Skeletal muscle cell (primary cell): ENCODE results near the gene PARP14.
"Not testable (repeated sequence)": the region's sequence is repeated elsewhere in the genome, so short reads cannot be mapped to it uniquely, and the experiment has no call there.

Experiments used
- DNase-seq: peaks from one replicate; pipeline ENCODE4 v3.0.0-alpha.2; 2010; ENCODE audit warnings: low read depth
- H3K4me3 ChIP-seq: 2 replicates; pipeline ENCODE4 v1.5.1; 2011; ENCODE audit warnings: low read depth, mild to moderate bottlenecking, control low read depth, low read length, moderate library complexity

The PARP14 gene

DNA sequence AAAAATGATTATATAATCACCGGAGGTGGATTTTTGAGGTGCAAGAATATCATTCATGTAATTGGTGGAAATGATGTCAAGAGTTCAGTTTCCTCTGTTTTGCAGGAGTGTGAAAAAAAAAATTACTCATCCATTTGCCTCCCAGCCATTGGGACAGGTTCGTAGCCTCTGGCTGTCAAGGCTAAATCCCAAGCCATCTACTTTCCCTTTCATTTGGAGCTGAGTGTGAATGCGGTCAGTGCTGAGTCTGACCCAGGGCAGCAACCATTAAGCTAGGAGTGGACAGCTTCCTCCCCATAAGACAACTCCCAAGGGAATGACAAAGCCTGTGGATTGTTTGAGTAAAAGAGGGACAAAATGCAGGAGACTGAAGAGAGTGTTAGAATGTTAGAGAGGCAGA, 33.6 kb downstream of the PARP14 start:
- H3K4me3 ChIP-seq = no peak overlapping the region
- DNase-seq = no peak

DNA sequence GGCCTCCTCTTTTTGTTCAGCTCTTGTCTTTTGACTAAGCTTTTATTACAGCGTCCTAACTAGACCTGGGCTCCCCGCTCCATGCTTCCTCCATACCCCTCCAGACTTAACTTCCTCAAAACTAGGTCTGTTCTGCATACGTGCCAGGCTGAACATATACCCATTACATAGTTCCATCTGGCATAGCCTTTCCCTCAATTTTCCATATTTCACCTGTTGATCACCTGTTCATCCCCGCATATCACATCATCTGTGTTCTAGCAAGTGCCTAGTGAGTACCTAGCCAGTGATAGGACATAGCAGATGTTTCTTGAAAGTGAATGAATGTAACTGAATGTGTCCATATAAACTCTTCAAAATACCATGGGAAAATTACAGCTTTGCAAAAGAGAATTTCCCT, 36.0 kb downstream of the PARP14 start:
- DNase-seq = no peak
- no peak overlapping the region for H3K4me3 ChIP-seq

DNA sequence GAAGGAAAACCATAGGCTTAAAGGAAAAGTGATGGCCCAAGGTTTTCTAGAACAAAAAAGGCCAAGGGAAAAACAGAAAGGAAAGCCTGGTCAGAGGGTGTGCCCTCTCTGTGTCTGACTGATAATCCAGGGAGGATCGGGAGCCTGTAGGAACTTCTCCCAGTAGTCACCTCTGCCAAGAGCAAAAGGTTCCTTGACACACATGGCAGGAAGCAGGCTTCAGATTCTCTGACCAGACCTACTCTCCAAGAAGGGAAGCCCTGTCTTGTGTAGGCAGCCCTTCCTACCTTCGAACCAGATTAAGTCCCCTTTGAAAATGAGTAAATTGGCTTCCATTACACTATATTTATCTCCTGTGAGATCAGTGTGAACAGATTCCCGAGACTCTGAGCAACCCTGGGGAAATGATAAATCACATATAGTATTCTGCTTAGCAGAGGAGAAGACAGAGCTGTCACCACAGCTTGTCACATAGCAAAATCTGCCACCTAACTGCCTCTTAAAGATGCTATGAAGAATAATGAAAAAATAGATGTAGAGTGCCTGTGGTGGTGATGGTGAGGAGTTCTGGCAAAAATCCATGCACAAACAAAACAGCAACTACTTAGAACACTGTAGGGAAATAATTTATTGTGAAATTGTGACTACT, 38.8 kb downstream of the PARP14 start:
- DNase-seq = no peak
- H3K4me3 ChIP-seq = no peak overlapping the region

DNA sequence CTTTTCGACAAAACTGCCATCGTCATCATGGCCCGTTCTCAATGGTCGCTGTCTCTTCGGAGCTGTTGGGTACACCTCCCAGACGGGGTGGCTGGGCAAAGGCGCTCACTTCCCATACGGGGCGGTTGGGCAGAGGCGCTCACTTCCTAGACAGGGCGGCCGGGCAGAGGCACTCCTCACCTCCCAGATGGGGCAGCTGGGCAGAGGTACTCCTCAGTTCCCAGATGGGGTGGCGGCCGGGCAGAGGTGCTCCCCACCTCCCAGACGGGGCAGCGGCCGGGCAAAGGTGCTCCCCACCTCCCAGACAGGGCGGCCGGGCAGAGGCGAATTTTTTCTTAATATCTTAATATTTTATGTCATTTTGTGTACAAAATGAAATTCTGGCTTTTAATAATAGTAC, 44.5 kb downstream of the PARP14 start:
- no peak for DNase-seq
- no peak overlapping the region for H3K4me3 ChIP-seq

DNA sequence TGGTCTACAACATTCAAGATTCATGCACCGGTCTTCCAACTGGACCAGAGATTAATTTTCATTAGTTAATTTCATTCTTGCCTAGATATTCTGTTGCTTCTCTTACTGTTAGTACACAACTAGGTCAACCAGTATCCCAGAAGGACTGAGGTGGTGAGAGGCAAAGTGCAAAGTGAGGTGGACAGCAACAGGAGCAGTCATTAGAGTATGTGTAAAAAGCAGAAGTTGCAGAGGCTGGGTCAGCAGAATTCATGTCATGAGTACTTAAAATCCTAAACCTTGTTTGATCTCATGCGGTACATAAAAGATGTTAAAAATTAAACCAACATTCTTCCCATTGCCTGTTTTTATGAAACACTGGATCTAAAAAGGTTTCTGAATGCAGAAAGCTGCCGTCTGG, 46.7 kb downstream of the PARP14 start:
- DNase-seq = no peak
- H3K4me3 ChIP-seq = no peak overlapping the region

DNA sequence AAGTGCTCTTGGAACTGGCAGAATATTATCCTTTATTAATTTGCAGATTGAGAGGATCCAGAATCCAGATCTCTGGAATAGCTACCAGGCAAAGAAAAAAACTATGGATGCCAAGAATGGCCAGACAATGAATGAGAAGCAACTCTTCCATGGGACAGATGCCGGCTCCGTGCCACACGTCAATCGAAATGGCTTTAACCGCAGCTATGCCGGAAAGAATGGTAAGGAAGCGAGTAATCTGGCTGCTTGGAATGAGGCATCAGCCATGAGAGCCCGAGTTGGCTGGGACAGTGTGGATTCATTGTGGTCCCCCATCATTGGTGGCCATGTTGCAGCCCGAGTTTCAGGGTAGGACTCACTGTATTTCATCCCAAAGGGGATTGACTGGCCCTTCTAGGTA, 47.1 kb downstream of the PARP14 start:
- H3K4me3 ChIP-seq = no peak overlapping the region
- DNase-seq = no peak

DNA sequence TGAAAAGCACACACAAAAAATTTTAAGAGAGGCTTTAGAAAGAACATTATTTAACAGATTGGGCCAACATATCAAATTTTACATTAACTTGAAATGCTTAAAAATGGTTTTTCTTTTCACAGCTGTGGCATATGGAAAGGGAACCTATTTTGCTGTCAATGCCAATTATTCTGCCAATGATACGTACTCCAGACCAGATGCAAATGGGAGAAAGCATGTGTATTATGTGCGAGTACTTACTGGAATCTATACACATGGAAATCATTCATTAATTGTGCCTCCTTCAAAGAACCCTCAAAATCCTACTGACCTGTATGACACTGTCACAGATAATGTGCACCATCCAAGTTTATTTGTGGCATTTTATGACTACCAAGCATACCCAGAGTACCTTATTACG, 47.5 kb downstream of the PARP14 start:
- no peak overlapping the region for H3K4me3 ChIP-seq
- DNase-seq = no peak

DNA sequence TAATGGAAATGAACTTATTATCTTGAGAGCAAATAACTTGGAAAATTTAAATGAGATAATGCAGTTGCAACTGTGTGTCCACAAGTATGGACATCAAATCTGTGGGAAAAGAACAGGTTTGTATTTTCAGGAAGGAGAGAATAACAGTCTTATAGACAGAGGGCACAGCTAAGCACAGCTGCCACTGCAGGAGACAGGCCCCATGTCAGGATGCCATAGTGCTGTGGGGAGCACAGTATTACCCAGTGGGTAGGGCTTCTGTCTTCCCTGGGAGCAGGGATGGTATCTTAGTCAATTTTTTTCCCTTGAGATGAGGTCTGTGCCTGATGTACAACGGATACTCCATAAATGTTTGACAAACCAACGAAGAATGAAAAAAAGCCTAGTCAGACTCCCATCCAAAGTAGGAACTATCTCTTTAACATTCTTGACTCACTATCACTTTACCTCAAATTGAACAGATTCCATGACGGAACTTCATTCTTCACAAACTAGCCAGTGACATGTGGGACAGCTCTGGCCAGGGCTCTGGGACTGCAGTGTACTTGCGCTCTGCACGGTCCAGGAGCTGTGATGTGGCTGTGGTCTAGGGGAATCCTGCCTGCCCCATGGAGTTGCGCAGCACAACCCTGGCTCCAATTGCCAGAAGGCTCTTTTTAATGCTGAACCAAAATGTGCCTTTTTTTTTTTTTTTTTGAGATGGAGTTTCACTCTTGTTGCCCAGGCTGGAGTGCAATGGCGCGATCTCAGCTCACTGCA, 48.3 kb downstream of the PARP14 start:
- no peak for DNase-seq
- H3K4me3 ChIP-seq = no peak overlapping the region

DNA sequence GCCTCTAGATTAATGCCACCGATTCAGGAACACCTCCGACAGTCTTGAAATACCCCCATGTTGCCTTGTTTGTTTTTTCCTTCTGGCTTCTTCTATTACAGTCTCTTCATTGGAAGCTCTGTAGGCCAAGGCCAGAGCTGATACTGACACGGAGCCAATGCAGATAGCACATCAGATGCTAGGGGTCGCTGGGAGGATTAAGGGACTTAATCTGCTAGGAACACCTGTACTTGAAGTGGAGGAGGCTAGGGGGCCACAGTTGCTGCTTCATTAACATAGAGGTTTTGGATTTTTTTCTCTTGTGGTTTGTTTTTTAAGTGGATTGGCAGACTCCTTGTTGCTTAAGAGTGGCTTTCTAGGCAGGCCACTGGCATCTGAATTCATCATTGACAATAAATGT, 49.6 kb downstream of the PARP14 start:
- no peak overlapping the region for H3K4me3 ChIP-seq
- DNase-seq = no peak

DNA sequence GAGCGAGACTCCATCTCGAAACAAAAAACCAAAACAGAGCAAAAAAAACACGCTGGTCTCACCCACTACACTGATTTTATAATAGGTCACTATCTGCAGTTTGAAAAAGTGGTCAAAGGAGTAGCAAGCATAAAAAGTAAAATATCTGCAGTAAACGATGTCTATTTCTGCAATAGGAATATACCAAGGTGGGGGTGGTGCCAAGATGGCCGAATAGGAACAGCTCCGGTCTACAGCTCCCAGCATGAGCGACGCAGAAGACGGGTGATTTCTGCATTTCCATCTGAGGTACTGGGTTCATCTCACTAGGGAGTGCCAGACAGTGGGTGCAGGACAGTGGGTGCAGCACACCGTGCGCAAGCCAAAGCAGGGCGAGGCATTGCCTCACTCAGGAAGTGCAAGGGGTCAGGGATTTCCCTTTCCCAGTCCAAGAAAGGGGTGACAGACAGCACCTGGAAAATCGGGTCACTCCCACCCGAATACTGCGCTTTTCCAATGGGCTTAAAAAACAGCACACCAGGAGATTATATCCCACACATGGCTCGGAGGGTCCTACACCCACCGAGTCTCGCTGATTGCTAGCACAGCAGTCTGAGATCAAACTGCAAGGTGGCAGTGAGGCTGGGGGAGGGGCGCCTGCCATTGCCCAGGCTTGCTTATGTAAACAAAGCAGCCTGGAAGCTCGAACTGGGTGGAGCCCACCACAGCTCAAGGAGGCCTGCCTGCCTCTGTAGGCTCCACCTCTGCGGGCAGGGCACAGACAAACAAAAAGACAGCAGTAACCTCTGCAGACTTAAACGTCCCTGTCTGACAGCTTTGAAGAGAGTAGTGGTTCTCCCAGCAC, 52.3 kb downstream of the PARP14 start:
- not testable (repeated sequence) for H3K4me3 ChIP-seq, DNase-seq

DNA sequence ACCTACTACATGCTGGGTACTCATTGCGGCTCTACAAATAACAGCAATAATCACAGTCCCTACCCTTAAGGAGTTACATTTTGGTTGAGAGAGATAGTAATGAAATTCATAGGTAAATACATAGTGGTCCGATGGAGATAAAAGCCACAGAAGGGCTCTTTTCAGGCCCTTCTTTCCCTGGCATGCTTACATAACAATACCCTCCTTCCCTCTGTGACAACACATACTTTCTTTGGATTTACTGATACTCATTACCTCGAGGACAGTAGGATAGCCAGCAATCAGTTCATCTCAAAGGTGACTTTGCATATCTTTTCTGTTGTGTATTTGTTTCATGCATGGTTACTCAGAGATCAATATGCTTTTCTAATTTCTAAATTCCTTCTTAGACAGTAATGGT, 58.5 kb downstream of the PARP14 start:
- DNase-seq = no peak
- H3K4me3 ChIP-seq = no peak overlapping the region

DNA sequence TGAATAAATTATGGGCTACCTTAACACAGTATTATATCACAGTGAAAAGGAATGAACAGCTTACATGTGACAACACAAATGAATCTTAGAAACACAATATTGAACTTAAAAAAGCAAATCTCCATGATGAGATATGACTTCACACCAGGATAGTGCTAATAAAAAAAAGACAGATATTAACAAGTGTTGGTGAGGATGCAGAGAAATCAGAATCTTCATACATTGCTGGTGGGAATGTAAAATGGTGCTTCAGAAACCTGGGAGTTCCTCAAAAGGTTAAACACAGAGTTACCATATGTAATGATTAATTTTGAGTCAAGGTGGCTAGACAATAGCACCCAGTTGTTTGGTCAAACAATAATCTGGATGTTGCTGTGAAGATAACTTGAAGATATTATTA, 61.6 kb downstream of the PARP14 start:
- H3K4me3 ChIP-seq = no peak overlapping the region
- no peak for DNase-seq

DNA sequence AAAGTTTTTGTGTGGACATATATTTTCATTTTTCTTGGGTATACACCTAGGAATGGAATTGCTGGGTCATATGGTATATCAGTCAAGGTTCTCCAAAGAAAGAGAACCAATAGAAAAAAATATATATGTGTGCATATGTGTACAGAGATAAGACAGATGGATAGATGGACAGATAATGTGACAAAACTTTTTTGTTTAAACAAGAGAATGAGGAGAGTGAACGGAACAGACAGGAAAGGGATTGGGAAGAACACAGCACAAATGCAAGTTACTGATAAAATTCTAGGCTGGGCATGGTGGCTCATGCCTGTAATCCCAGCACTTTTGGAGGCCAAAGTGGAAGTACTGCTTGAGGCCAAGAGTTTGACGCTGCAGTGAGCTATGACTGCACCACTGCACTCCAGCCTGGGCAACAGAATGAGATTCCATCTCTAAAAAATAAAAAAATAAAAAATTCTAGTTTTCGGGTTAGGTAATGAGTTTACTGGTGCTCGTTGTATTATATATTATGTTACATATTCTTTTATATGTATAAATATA, 63.0 kb downstream of the PARP14 start:
- DNase-seq = no peak

DNA sequence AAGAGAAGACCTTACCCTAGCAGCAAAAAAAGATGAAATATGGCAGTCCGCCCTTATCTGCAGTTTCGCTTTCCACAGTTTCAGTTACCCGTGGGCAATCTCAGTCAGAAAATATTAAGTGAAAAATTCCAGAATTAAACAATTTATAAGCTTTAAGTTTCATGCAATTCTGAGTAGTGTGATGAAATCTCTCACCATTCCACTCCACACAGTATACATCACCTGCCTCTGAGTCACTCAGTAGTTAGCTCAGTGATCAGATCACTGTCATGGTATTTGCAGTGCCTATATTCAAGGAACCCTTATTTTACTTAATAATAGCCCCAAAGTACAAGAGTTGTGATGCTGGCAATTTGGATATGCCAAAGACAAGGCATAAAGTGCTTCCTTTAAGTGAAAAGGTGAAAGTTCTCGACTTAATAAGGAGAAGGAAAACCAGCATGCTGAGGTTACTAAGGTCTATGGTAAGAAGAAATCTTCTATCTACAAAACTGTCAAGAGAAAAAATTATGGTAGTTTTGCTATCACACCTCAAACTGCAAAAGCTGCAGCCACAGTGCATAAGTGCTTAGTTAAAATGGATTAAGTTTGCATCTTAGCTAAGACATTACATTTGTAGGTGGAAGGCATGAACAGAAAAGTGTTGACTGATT, 64.9 kb downstream of the PARP14 start:
- H3K4me3 ChIP-seq = no peak overlapping the region
- DNase-seq = peak; percentile 60

More for the DNA sequence above, 63.0 kb downstream of the PARP14 start:
- H3K4me3 ChIP-seq = no peak overlapping the region

DNA sequence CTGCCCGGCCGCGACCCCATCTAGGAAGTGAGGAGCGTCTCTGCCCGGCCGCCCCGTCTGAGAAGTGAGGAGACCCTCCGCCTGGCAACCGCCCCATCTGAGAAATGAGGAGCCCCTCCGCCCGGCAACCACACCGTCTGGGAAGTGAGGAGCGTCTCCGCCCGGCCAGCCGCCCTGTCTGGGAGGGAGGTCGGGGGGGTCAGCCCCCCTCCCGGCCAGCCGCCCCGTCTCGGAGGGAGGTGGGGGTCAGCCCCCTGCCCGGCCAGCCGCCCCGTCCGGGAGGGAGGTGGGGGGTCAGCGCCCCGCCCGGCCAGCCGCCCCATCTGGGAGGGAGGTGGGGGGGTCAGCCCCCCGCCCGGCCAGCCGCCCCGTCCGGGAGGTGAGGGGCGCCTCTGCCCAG, 66.7 kb downstream of the PARP14 start:
- DNase-seq, H3K4me3 ChIP-seq: not testable (repeated sequence)

DNA sequence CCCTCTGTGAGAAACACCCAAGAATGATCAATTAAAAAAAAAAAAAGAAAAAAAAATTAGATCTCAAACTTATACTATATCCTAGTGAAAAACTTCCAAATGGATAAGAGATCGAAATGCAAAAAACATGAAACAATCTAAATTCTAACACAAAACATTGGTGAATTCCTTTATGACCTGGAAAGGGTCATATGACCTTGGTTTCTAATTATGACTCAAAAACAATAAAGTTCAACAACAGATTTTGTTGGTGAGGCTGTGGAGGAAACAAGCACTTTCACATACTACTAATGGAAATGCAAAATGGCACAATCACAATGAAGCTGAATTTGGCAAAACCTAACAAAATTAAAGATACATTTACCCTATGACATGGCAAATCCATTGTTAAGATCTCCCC, 67.7 kb downstream of the PARP14 start:
- H3K4me3 ChIP-seq = no peak overlapping the region
- DNase-seq = no peak

DNA sequence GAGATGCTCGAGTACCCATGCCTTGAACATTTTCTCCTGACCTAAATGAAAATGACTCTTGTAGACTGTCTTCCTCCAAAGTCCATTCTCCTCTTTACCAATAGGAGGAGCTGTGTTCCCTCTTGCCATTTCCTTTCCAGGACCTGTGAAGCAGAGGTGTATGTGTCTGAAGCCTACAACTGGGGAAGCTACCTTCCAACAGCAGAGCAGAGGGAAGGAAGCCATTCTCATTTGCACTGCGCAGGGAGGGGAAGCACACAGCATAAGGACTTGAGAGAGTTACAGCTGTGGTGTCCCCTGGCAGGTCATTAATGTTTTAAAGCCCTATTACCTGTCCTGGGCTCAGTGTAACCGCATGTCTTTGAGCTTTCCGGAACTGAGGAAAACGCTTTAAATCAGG, 74.3 kb downstream of the PARP14 start:
- no peak overlapping the region for H3K4me3 ChIP-seq
- peak; percentile 5 for DNase-seq

DNA sequence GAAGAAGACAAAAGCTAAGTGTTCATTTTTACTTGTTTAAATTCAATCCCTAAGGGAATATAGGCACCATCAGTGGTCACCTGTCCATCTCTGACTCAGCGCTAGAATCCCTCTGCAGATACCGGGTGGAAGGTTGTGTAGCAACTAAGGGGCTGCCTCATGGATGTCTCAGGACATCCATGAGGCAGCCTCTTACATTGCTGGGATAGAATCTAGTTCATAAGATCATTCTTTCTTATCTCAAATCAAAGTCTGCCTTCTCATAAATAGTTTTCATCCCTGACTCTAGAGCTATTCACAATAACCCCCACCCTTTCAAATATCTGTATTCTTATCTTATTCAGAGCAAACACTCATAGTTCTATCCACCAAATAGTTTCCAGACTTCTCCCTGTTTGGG, 74.9 kb downstream of the PARP14 start:
- no peak for DNase-seq
- H3K4me3 ChIP-seq = no peak overlapping the region

DNA sequence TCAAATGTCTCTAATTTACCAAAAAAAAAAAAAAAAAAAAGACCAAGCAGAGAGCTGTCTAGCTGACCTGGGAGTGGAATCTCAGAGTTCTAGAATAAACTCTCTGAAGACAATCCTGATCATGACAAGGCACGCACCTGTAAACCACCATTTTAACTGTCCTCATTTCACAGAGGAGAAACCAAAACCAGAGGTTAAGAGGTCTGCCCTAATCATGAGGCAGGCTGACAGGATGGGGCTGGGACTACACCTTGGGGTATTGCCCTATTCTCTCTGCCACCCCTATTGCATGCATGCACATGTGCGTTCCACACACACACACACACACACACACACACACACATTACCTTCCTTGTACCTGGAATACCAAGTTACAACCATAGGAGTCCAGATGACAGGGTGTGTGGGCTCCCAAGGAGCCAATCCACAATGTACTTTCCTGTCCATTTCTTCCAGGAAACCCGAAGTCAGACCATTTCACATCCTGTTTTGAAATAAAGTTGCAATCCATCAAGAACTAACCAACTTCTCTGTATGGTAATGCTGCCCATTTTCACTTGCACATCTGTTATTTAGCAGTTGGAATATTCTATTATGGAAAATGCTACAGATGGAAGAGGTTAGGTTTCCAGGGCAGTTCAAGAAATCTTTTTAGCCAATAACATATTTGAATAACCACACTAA, 78.4 kb downstream of the PARP14 start:
- no peak for DNase-seq
- H3K4me3 ChIP-seq = no peak overlapping the region
